UCSD-AML1 (cell line): ENCODE data around the gene PACSIN1.

ENCODE experiments used
- DNase-seq: peaks from one replicate; lab custom pipeline; 2025; ENCODE audit not compliant: unreplicated experiment; lab: John Stamatoyannopoulos, UW

PACSIN1 gene

DNA sequence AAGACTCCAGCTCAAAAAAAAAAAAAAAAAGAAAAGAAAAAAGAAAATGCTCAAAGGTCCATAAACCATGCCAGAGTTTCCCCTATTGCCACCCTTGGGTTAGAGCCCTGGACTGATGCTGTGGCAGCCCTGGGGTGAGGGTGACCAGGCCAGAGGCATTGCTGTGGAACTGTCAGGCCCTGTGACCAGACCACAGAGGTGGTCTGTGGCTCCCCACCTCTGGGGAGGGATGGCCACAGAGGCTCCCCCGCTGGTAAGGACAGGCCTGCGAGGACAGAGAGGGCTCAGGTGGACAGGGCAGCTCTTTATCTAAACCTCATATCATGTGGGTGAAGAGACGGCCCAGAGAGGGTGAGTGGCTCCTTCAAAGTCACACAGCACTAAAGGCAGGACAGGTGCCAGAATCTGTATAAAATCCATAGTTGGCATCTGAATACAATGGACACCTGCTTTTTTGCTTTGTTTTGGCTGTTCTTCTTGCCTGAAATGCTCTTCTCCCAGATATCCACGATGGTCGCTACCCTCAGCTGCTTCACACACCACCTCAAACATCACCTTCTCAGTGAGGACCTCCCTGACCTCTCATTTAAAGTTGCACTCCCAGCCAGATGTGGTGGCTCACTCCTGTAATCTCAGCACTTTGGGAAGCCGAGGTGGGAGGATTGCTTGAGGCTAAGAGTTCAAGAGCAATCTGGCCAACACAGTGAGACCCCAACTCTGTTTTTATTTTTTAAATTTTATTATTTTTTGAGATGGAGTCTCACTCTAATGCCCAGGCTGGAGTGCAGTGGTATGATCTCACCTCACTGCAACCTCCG lies 112.8 kb downstream of the PACSIN1 start:
- DNase-seq = no peak

GRCh38 chr6:34580707-34581560 lies 115.1 kb downstream of the PACSIN1 start:
- no peak for DNase-seq

DNA sequence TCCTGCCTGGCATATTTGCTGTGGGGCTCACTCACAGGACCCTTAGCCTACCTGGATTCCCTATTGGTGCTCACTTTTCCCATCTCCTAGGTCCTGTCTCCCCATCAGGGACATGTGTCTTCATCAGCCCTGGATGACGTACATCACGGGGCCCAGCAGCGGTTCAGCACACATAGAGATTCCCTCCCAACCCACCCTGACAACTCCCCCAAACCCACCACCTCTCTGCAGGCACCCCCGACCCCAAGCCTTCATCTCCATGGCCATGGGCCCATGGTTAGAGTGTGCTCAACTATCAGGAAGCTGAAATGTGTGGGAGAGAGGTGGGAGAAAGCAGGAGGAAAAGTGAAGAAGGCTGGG lies 115.7 kb downstream of the PACSIN1 start:
- no peak for DNase-seq

- DNase-seq = no peak
These were observed 117.6 kb downstream of the PACSIN1 start for GRCh38 chr6:34583461-34583860.

DNA sequence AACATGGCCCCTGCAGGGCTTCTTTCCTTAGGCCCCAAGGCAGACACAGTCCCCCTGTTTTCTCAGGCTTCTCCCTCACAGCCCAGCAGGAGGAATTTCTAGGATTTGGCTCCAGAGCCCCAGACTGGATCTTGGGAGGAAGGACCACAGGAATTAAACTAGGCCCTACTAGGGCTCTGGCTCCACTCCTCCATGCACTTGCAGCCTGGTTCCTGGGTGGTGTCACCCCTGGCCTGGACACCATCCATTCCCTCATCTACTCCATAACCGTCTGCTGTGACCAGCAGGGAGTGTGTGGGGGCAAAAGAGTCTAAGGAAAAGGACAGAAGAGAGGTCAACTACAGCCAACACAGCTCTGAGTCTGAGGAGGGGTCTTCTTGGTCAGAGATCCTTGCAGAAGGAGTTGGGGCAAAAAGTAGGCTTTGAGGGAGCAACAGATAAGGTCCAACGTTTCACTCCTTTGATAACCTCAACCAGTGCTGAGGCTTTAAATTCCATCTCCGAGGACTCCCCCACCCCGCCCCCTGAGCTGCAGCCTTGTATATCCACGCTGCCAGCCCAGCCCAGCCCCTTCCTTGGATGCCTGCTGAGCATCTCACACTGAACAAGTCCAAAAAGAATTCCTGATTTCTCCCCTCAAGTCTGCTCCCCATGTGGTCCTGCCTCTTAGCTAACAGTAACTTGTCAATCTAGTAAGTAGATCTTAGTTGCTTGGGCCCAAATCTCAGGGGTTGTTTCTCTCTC lies 118.2 kb downstream of the PACSIN1 start:
- DNase-seq = no peak

DNA sequence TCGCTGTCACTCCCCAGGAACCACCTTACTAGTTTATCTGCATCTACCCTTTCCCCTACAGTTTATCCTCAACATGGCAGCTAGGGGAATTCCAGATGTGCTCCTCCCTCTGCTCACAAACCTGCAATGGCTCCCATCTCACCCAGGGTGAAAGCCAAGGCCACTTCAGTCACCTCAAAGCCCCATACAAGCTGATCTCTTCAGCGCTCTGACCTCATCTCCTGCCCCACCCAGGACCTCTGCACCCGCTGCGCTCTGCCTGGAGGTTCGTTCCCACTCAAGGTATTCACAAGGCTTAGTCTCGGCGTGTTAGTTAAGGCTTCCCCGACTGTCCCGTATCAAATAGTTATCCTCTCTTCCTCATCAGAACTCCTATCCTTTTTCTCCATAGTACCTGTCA lies 118.8 kb downstream of the PACSIN1 start:
- no peak for DNase-seq
